IPS-18c (cell line): ENCODE measurements around the gene PPL.
"Not testable (repeated sequence)": the region's sequence is repeated elsewhere in the genome, so short reads cannot be mapped to it uniquely, and the experiment has no call there.

Source experiments
- H3K4me3 ChIP-seq: 2 replicates; pipeline ENCODE4 v1.7.0; 2013; ENCODE audit warnings: low read depth, mild to moderate bottlenecking, low read length, moderate library complexity; ENCODE audit not compliant: insufficient read depth
- H3K9me3 ChIP-seq: one replicate; pipeline ENCODE4 v1.6.1; 2013; ENCODE audit warnings: mild to moderate bottlenecking, low read length, moderate library complexity; ENCODE audit not compliant: control insufficient read depth, insufficient read depth

PPL gene

DNA sequence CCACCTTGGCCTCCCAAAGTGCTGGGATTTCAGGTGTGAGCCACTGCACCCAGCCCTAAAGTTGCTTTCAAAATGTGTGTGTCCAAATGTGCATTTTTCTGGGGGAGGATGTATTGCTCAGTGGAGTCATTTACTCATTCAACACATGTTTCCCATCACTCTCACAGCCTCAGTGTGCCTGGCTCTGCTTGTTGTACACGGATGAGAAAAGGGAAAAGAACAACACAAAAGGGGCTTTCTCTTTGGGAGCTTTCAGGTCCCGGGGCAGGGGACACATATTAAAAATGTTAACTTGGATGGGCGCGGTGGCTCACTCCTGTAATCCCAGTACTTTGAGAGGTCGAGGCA is 1.7 kb upstream of the PPL start:
- Histone ChIP-seq H3K9me3 (no peaks in the 10 kb centered on the region), H3K4me3 (no peak overlapping the region)

DNA sequence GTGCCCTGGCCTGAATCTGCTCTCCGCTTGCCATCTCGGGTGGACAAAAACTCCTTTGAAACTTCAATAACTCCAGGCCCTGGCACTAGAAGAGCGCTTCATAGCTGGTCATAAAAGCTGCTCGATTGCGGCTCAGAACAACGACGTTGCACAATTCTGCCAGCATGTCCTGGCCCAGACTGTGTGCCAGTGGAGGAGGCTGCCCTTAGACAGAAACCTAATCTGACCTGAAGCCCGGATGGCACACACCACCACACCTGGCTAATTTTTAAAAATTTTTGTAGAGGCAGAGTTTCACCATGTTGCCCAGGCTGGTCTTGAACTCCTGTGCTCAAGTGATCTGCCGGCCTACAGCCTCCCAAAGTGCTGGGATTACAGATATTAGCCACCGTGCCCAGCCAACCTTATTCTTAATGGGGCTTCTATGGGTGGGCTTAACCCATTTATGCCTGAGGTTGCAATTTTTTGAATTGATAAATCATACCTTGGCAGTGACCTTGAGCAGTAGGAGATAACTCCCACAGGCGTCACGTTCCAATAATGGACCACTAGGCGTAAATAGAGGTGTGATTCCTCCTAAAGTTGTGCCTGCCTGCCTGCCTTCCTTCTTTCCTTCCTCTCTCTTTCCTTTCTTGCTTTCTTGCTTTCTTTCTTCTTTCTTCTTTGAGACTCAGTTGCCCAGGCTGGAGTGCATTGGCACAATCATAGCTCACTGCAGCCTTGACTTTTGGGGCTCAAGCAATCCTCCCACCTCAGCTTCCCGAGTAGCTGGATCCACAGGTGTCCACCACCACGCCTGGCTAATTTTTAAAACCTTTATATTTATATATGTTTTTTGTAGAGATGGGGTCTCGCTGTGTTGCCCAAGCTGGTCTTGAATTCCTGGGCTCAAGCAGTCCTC is 1.1 kb upstream of the PPL start:
- Histone ChIP-seq H3K9me3 (no peaks in the 10 kb centered on the region), H3K4me3 (no peak overlapping the region; the same call in 1 of the 2 replicates)

DNA sequence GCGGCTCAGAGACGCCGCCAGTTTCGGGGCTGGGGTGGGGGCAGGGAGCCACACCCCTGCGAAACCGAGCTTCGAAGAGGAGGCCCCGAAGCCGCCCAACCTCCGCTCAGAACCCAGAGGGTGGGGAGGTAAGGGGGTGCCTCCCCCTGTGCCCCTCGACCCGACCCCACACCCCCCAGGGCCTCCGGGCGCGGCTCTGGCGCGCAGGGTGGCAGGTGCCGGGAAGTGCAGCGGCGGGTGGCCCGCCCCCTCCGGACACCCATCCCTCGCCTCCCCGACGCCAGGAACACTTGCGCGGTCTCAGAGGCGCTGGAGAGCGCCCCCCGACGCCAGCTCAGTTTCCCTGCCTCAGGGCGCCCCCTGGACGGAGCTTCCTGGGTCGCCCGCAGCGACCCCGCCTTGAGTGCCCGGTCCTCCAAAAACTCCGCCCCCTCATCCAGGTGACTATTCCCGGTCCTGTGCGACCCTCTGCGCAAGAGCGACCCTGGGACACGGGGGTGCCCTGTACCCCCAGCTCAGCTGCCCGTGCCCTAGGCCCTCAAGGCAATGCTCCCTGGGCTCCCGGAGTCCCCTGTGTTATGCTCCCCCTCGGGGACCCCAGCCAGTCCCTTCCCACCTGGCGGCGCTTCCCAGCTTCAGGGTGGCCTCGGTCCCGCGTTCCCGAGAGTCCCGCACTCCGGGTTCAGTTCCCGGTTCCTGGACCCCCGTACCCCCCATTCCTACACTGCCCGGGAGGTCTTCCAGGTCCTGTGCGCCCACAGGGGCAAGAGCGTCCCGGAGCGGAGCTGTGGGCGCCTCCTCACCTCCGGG is 562 bp downstream of the PPL start:
- Histone ChIP-seq H3K9me3 (no peaks in the 10 kb centered on the region), H3K4me3 (peak overlapping the region; percentile 87)

DNA sequence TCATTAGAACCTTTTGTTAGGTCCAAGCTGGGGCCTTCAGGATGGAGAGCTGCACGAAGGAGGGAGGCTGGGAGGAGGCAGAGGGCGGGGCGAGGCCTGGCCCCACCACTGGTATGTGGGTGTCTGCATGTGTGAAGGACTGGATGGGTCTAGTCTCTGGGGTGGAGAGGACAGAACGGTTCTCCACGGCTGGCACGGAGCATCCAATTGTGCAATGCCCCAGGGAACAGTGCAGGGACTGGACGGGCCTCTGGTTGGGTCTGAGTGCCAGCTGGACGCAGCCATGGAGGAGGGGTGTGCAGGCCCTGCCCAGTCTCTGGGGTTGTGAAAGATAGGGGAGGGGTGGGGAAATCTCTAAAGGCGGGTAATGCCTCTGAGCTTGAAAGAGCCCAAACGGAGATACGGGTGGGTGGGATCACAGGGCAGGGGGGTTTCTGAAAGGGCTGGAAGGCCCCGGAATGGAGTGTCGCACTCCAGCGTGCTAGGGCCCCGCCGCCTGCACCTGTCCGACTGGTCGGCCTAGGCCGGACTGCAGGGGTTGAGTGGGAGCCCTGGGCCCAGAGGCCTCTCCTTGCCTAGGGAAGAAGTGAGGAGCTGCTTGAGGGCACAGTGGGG is 1.6 kb downstream of the PPL start:
- Histone ChIP-seq H3K4me3 (peak overlapping the region; percentile 87; the same call in 1 of the 2 replicates), H3K9me3 (no peaks in the 10 kb centered on the region)

DNA sequence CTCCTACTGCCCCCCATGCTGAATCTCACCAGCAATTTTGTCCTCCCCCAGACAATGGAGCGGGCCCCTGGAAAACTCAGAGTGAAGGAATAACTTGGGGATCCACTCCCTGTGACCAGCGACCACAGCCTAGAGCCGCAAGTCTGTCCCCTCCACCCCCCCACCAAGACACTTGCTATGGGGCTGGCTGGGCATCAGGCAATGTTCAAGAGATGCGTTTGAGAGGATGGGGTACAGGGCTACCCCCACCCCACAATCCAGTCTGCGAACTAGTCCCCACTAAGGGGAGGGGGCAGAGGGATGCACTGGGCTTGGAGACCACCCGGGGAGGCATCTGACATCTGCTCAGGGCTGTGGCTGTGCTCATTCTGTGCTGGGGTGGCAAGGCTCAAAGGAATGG is 2.4 kb downstream of the PPL start:
- no peaks in the 10 kb centered on the region for H3K9me3 ChIP-seq
- no peak overlapping the region for H3K4me3 ChIP-seq

DNA sequence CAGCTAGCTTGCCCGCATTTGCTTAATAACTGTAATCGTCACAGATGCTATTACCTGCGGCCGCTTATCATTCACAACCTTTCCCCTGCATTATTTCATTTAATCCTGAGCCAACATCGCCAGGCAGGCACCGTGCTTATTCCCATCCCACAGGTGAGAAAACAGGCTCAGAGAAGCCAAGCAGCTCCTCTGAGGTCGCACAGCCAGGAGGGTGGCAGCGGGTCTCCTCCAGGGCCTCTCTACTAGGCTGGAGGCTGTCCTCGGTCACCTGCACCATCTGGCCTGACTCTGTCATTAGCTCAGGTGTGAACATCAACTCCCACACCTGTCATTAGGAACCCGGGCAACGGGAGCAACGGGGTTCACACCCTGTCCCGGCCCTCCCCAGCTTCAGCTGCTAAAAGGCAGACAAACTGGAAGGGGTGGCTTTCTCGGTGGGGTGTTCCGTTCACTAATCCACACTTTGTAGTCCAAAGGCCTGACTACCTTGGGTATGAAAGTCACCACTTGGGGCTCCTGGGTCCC is 3.0 kb downstream of the PPL start:
- Histone ChIP-seq H3K4me3 (no peak overlapping the region), H3K9me3 (no peaks in the 10 kb centered on the region)

DNA sequence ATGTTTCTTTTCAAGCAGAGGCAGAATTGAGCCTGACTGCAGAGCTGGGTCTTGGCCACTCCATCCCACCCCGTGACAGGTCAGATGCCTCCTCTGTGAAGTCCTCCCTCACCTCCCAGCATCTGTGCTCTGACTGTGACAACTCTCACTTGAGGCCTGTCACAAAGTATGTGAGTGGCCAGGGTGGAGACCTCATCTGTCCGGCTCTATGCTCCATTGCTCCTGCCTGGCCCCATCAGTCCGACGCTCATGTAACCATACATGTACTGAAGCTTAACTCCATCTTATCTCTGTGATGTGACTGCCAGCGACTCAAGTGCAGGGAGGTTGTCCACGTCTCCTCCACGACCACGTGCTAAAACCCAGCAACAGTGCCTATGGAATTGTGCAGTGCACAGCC is 3.5 kb downstream of the PPL start:
- H3K4me3 ChIP-seq = no peak overlapping the region
- no peaks in the 10 kb centered on the region for H3K9me3 ChIP-seq

DNA sequence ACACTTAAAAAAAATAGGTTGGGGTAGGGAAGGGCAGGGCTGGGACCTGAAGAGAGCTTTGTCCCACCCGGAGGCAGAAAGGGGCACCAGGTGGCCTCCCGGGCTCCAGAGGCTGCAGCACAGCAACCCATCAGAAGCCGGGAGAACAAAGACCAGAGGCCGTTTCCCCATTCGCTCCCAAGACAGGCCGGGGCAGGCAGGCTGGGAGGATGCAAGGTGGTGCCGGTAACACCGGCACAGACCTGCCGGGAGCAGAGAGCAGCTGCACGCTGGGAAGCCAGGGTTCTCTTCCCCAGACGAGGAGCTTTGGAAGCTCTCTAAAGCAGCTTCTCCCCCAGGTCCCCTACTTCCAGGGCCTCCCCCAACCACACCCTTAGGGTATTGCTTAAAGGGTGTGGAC is 5.6 kb downstream of the PPL start:
- Histone ChIP-seq H3K9me3 (no peaks in the 10 kb centered on the region), H3K4me3 (no peak overlapping the region)

DNA sequence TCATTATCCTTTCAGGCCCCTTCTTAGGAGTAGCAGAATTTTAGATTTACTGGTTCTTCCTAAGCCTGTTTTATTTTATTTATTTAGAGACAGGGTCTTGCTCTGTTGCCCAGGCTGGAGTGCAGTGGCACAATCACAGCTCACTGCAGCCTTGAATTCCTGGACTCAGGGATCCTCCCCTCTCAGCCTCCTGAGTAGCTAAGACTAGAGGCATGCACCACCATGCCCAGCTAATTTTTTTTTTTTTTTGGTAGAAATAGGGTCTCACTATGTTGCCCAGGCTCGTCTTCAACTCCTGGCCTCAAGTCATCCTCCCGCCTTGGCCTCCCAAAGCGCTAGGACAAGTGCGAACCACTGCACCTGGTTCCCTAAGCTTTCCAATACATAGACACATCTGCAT is 7.3 kb downstream of the PPL start:
- not testable (repeated sequence) for H3K9me3 ChIP-seq, H3K4me3 ChIP-seq

DNA sequence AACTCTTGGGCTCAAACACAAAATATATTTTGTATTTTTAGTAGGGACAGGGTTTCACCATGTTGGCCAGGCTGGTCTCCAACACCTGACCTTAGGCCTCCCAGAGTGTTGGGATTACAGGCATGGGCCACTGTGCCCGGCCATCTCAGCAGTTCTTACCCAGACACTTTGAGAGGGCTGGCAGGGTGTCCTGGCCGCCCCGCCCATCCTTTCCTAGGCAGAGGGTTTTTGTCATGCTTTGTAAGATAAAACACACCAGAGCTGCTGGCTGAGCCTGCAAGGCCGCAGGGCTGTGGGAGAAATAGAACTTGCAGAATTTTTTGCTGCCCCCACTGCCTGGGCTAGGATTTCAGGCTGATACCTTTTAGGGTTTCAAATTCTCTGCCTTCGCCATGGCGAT is 8.7 kb downstream of the PPL start:
- Histone ChIP-seq H3K4me3 (no peak overlapping the region), H3K9me3 (no peaks in the 10 kb centered on the region)

DNA sequence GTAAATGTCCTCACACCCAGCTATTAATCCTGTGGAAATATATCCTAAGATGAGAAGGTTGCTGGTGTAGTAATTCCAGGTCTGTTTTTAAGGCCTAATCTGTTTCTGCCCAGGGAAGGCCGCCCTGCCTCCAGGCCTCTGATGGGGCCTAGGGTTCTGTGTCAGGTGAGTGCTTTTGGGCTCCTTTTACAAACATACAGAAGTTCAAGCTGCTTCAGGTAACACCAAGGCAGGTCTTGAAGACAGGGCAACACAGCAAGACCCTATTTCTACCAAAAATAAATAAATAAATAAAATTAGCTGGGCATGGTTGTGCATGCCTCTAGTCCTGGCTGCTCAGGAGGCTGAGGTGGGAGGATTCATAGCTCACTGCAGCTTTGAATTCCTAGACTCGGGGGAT is 9.3 kb downstream of the PPL start:
- H3K4me3 ChIP-seq = no peak overlapping the region
- no peaks in the 10 kb centered on the region for H3K9me3 ChIP-seq

DNA sequence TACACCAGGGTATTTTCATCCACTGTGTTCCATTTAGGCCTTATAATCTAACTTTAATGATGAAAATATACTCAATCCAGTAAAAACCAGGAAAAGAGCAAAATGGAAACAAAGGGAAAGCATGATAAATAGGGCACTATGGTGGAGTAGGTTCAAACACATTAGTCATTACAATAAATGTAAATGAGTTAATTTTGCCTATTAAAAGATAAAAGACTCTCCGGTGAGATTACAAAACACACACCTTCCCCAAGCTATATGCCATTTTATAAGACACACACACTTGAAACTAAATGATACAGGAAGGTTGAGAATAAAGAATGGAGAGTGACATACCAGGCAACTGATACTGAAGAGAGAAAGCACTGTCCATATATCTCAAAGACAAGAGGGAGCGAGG is 10.0 kb downstream of the PPL start:
- Histone ChIP-seq H3K9me3 (no peaks in the 10 kb centered on the region), H3K4me3 (no peak overlapping the region)

DNA sequence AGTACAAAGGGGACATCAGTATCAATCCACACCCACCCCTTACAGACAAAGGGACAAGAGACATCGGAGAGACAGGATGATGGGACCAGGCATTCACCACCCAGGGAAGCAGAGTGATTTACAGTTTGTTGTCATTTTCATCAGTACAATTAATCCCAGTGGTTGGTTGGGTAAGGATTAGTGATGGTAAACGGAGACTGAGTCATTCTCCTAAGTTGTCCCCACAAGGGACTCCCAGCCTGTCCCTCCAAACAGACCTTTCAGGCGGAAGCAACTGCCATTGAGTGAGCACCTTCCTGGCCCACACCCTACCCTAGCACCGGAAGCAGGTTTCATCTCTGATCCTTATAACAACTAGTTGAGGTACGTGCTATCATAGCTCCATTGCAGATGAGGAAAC is 11.2 kb downstream of the PPL start:
- Histone ChIP-seq H3K4me3 (no peak overlapping the region), H3K9me3 (no peaks in the 10 kb centered on the region)

DNA sequence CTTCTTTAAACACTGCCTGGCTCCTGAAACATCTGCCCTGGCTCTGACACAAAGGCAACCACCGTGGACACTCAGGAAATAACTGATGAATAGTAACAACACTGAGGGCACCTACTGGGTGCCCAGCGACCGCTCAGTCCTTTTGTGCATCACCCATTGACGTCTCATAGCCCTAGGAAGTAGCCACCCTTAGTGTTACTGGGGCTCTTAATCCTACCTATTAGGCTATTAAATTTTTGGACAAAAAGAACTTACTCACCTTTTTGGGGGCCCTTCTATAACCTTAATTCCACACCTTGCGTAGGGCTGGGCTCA is 11.7 kb downstream of the PPL start:
- no peak overlapping the region for H3K4me3 ChIP-seq

DNA sequence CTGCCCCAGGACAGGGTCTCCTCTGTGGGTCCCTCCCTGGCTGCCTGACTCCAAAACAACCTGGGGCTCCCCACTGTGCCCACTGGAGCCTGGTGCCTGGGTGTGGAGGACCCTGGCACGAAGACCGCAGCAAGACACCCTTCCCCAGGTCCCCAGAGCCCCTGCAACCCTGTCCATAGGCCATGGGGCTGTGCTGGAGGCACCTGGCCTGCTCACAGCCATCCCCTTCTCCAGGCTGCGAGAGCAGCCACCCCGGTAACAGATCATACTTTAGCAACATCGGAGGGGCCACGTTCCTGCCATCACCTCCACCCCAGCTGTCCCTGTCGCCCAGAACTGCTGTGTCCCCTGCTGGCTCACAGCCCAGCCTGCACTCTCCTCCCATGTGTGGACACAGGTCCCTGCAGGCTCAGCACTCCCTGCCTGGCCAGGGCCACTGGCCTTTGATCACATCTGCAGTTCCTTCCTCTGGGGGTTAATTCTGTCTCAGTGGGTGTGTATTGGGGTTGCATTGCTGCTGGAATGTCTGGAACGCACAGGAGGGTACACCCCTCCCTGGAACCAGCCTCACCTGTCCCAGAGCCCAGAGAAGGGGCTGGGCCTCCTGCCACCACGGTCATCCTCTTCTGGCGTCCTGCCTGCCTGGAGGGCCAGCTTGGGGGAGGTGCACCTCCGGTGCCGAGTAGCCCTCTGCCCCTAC is 12.2 kb downstream of the PPL start:
- H3K9me3 ChIP-seq = no peaks in the 10 kb centered on the region
- H3K4me3 ChIP-seq = no peak overlapping the region

More for the DNA sequence above, 11.7 kb downstream of the PPL start:
- H3K9me3 ChIP-seq = no peaks in the 10 kb centered on the region

DNA sequence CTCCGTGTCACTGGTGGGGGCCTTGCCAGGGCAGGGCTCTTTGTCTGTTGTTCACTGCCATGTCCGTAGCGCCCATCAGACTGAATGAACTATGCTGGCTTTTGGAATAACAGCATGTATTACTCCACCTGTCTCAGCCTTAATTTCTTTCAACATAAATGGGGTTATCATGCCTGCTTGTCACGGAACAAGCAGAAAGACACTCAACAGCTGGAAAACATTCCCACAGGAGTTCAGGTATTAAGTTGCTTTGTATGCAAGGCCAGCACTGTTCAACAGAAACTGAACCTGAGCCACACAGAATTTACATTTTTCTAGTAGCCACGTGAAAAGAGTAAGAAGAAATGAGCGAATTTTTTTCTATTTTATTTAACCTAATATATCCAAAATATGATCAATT is 13.1 kb downstream of the PPL start:
- Histone ChIP-seq H3K9me3 (no peaks in the 10 kb centered on the region), H3K4me3 (no peak overlapping the region)

DNA sequence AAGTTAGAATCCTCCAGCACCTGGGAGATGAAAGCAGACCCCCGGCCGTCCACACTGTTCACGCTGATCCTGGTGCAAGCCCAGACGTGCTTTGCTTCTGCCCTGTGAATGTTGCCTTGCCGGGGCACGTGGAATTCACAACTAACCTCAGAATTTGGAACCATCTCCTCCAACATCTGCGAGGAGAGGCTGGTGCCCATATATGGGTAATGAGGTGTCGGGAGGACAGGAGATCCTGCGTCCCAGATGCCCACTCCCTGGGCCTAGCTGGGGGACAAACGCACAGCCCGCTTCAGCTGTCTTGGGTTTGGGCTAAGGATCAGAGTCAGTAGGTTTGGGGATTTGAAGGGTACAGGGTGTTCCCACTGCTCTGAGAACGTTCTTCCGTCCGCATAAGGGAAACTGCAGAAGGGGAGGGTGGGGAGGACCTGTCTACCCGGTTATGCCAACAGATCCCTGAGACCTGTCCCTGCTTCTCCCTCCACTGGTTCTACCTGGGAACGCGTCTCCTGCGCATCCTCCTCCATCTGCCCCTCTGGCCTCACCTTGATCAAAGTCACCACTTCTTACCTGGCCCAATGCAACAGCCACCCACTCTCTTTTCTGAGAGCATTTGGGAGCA is 14.1 kb downstream of the PPL start:
- Histone ChIP-seq H3K4me3 (no peak overlapping the region), H3K9me3 (no peaks in the 10 kb centered on the region)
